COR-L47 (cell line): ENCODE results near the gene NADK2.
"Not testable (repeated sequence)": the region's sequence is repeated elsewhere in the genome, so short reads cannot be mapped to it uniquely, and the experiment has no call there.

ENCODE experiments used
- DNase-seq: peaks from one replicate; lab custom pipeline; 2025; lab: John Stamatoyannopoulos, UW

NADK2 gene

GRCh38 chr5:36206913-36207312, 34.8 kb downstream of the NADK2 start:
- no peak for DNase-seq

GRCh38 chr5:36205329-36205728, 36.4 kb downstream of the NADK2 start:
- no peak for DNase-seq

GRCh38 chr5:36202521-36202961, 39.2 kb downstream of the NADK2 start:
- DNase-seq = no peak

GRCh38 chr5:36200513-36200912, 41.2 kb downstream of the NADK2 start:
- DNase-seq = no peak

GRCh38 chr5:36199620-36200019, 42.1 kb downstream of the NADK2 start:
- no peak for DNase-seq

GRCh38 chr5:36198783-36199182, 42.9 kb downstream of the NADK2 start:
- not testable (repeated sequence) for DNase-seq

GRCh38 chr5:36198281-36198680, 43.4 kb downstream of the NADK2 start:
- DNase-seq = no peak

- DNase-seq = no peak
Observed at GRCh38 chr5:36193746-36194145, 48.0 kb downstream of the NADK2 start.

- DNase-seq = not testable (repeated sequence)
Observed at GRCh38 chr5:36184408-36184807, 57.3 kb downstream of the NADK2 start.

- no peak for DNase-seq
Observed at GRCh38 chr5:36181774-36182173, 60.0 kb downstream of the NADK2 start.

- DNase-seq = no peak
Observed at GRCh38 chr5:36180556-36181350, 61.0 kb downstream of the NADK2 start.

- no peak for DNase-seq
Observed at GRCh38 chr5:36179950-36180349, 61.8 kb downstream of the NADK2 start.

- no peak for DNase-seq
Observed at GRCh38 chr5:36178524-36178890, 63.2 kb downstream of the NADK2 start.

- DNase-seq = peak; percentile 32
Observed at GRCh38 chr5:36177715-36178523, 63.8 kb downstream of the NADK2 start.

GRCh38 chr5:36177154-36177553, 64.6 kb downstream of the NADK2 start:
- DNase-seq = no peak

- DNase-seq = no peak
Observed at GRCh38 chr5:36175043-36175442, 66.7 kb downstream of the NADK2 start.

GRCh38 chr5:36174119-36174518, 67.6 kb downstream of the NADK2 start:
- no peak for DNase-seq

- DNase-seq = no peak
Observed at GRCh38 chr5:36173426-36173825, 68.3 kb downstream of the NADK2 start.

GRCh38 chr5:36172599-36172998, 69.1 kb downstream of the NADK2 start:
- no peak for DNase-seq

GRCh38 chr5:36170832-36171424, 70.8 kb downstream of the NADK2 start:
- no peak for DNase-seq

GRCh38 chr5:36168737-36169136, 73.0 kb downstream of the NADK2 start:
- no peak for DNase-seq

GRCh38 chr5:36164461-36164860, 77.3 kb downstream of the NADK2 start:
- DNase-seq = no peak
